ENCODE results near the gene ARG2.

GRCh38 chr14:67602076-67602475 is 17.6 kb upstream of the ARG2 start:
- TF ChIP-seq CTCF (conservative IDR thresholded peaks at IDR 0.05; ENCODE audit: low read depth, low read length): no peak
- TF ChIP-seq EZH2phosphoT487 (IDR thresholded peaks at IDR 0.05; ENCODE audit: borderline replicate concordance, low read length): no peak
